HEK293 (cell line): ENCODE data around the gene SMURF1.

Experiments
- FEZF1 ChIP-seq: fragments of 450-650 bp; formaldehyde crosslinking; IDR thresholded peaks from 2 replicates; pipeline ENCODE4 v1.5.1; 2016; ENCODE audit warnings: missing biosample characterization, missing genetic modification characterization
- GFI1B ChIP-seq: fragments of 450-650 bp; formaldehyde crosslinking; IDR thresholded peaks from 2 replicates; pipeline ENCODE4 v1.5.1; 2016; ENCODE audit warnings: missing biosample characterization, missing genetic modification characterization
- INSM2 ChIP-seq: fragments of 450-650 bp; formaldehyde crosslinking; IDR thresholded peaks from 2 replicates; pipeline ENCODE4 v1.5.1; 2016; ENCODE audit warnings: missing biosample characterization, missing genetic modification characterization
- PRDM4 ChIP-seq: fragments of 450-650 bp; formaldehyde crosslinking; IDR thresholded peaks from 2 replicates; pipeline ENCODE4 v1.5.1; 2017; ENCODE audit warnings: missing biosample characterization, missing genetic modification characterization
- RBAK ChIP-seq: fragments of 450-650 bp; formaldehyde crosslinking; IDR thresholded peaks from 2 replicates; pipeline ENCODE4 v1.5.1; 2016; ENCODE audit warnings: missing biosample characterization, missing genetic modification characterization
- SETDB1 ChIP-seq: IDR thresholded peaks from one replicate; pipeline ENCODE4 v1.6.1; 2017; ENCODE audit warnings: mild to moderate bottlenecking, low read length, moderate library complexity, mixed read lengths; ENCODE audit not compliant: insufficient read length
- SP2 ChIP-seq: fragments of 450-650 bp; formaldehyde crosslinking; IDR thresholded peaks from 2 replicates; pipeline ENCODE4 v1.5.1; 2016; ENCODE audit warnings: missing biosample characterization, missing genetic modification characterization
- ZBTB26 ChIP-seq: fragments of 450-650 bp; formaldehyde crosslinking; optimal IDR thresholded peaks from 2 replicates; pipeline ENCODE3; 2016; ENCODE audit warnings: missing biosample characterization, mild to moderate bottlenecking, missing genetic modification characterization
- ZBTB48 ChIP-seq: fragments of 450-650 bp; formaldehyde crosslinking; IDR thresholded peaks from 2 replicates; pipeline ENCODE4 v1.5.1; 2016; ENCODE audit warnings: missing biosample characterization, missing genetic modification characterization
- ZFP37 ChIP-seq: fragments of 450-650 bp; formaldehyde crosslinking; IDR thresholded peaks from 2 replicates; pipeline ENCODE4 v1.5.1; 2016; ENCODE audit warnings: missing biosample characterization, missing genetic modification characterization
- ZNF132 ChIP-seq: fragments of 450-650 bp; formaldehyde crosslinking; IDR thresholded peaks from 2 replicates; pipeline ENCODE4 v1.5.1; 2017; ENCODE audit warnings: missing biosample characterization, missing genetic modification characterization, borderline replicate concordance
- ZNF155 ChIP-seq: fragments of 450-650 bp; formaldehyde crosslinking; IDR thresholded peaks from 2 replicates; pipeline ENCODE4 v1.5.1; 2016; ENCODE audit warnings: missing biosample characterization, missing genetic modification characterization
- ZNF221 ChIP-seq: fragments of 450-650 bp; formaldehyde crosslinking; IDR thresholded peaks from 2 replicates; pipeline ENCODE4 v1.5.1; 2017; ENCODE audit warnings: missing biosample characterization, missing genetic modification characterization, borderline replicate concordance
- ZNF274 ChIP-seq, 2 experiments: fragments of 200-500 bp in 1 of 2; fragments of 450-650 bp in 1 of 2; sonication (Bioruptor generic) in 1 of 2; formaldehyde crosslinking in 1 of 2; IDR thresholded peaks; 2 replicates each; pipeline versions ENCODE4 v1.5.1 to v1.6.1; 2014 to 2016; ENCODE audit warnings: borderline replicate concordance in 1 of 2, inconsistent platforms in 1 of 2, low read length in 1 of 2, missing biosample characterization in 1 of 2, missing genetic modification characterization in 1 of 2
- ZNF280D ChIP-seq: fragments of 450-650 bp; formaldehyde crosslinking; IDR thresholded peaks from 2 replicates; pipeline ENCODE4 v1.5.1; 2016; ENCODE audit warnings: missing biosample characterization, missing genetic modification characterization
- ZNF423 ChIP-seq: fragments of 450-650 bp; formaldehyde crosslinking; IDR thresholded peaks from 2 replicates; pipeline ENCODE4 v1.5.1; 2016; ENCODE audit warnings: missing biosample characterization, missing genetic modification characterization
- ZNF449 ChIP-seq: fragments of 450-650 bp; formaldehyde crosslinking; IDR thresholded peaks from 2 replicates; pipeline ENCODE4 v1.5.1; 2017; ENCODE audit warnings: missing biosample characterization, mild to moderate bottlenecking, missing genetic modification characterization, moderate library complexity
- ZNF473 ChIP-seq: fragments of 450-650 bp; formaldehyde crosslinking; IDR thresholded peaks from 2 replicates; pipeline ENCODE4 v1.5.1; 2017; ENCODE audit warnings: missing biosample characterization, missing genetic modification characterization
- ZNF521 ChIP-seq: fragments of 450-650 bp; formaldehyde crosslinking; IDR thresholded peaks from 2 replicates; pipeline ENCODE4 v1.5.1; 2017; ENCODE audit warnings: missing biosample characterization, mild to moderate bottlenecking, missing genetic modification characterization
- ZNF610 ChIP-seq: fragments of 450-650 bp; formaldehyde crosslinking; IDR thresholded peaks from 2 replicates; pipeline ENCODE4 v1.5.1; 2016; ENCODE audit warnings: missing biosample characterization, missing genetic modification characterization, borderline replicate concordance
- ZNF629 ChIP-seq: fragments of 450-650 bp; formaldehyde crosslinking; IDR thresholded peaks from 2 replicates; pipeline ENCODE4 v1.5.1; 2017; ENCODE audit warnings: missing biosample characterization, missing genetic modification characterization
- ZNF704 ChIP-seq: fragments of 450-650 bp; formaldehyde crosslinking; IDR thresholded peaks from 2 replicates; pipeline ENCODE4 v1.5.1; 2016; ENCODE audit warnings: missing biosample characterization, missing genetic modification characterization

The SMURF1 gene

GRCh38 chr7:99142727-99143520 is 984 bp downstream of the SMURF1 start (continued):
- TF ChIP-seq ZNF274 (IDR thresholded peaks at IDR 0.05; ENCODE audit: low read length) (no peak), ZNF274 (tag by site-specific recombination; IDR thresholded peaks at IDR 0.05; ENCODE audit: borderline replicate concordance) (no peak), FEZF1 (tag by site-specific recombination) (no peak), ZNF155 (no peak), ZBTB26 (tag by site-specific recombination) (peak; percentile 21), ZBTB48 (peak; percentile 92), GFI1B (tag by site-specific recombination) (no peak), ZNF423 (tag by site-specific recombination) (no peak), ZNF704 (no peak), ZNF280D (no peak), PRDM4 (tag by site-specific recombination) (no peak; the same call in 1 of the 2 replicates), ZFP37 (tag by site-specific recombination) (no peak), ZNF610 (tag by site-specific recombination) (no peak), SP2 (peak; percentile 93), INSM2 (tag by site-specific recombination) (no peak; the same call in none of the 2 replicates), RBAK (tag by site-specific recombination) (no peak), ZNF473 (tag by site-specific recombination) (no peak), ZNF132 (tag by site-specific recombination) (no peak), SETDB1 (no peak), ZNF221 (tag by site-specific recombination) (no peak), ZNF521 (tag by site-specific recombination) (no peak), ZNF449 (tag by site-specific recombination) (no peak), ZNF629 (tag by site-specific recombination) (peak; percentile 44; the same call in 1 of the 2 replicates)
